GM18505 (cell line): ENCODE measurements around the gene MYB.

Experiments
- ATAC-seq: cut with Tn5 transposase; IDR thresholded peaks from one replicate; pipeline ENCODE4 v1.9.1; 2021; ENCODE audit not compliant: unreplicated experiment
- POLR2A ChIP-seq: IDR thresholded peaks from 4 replicates; pipeline ENCODE4 v1.6.1; 2011; ENCODE audit warnings: borderline replicate concordance; ENCODE audit not compliant: insufficient read depth, insufficient read length; ENCODE audit errors: extremely low read depth

MYB gene

DNA sequence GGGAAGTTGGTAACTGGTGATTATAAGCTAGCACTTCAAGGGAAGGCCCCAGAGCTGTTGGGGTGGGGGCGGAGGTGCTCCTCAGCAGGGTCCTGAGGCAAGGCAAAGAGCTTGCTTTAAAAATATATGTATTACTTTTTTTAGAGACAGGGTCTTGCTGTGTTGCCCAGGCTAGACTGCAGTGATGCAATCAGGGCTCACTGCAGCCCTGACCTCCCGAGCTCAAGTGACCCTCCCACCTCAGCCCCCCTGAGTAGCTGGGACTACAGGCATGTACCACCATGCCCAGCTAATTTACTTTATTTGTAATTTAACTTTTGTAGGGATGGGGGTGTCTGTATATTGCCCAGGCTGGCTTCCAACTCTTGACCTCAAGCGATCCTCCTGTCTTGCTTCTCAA lies 87.2 kb downstream of the MYB start:
- no peak for TF ChIP-seq POLR2A
- ATAC-seq, result no peak

- ATAC-seq, result no peak
- TF ChIP-seq POLR2A, result no peak
These were observed 87.6 kb downstream of the MYB start for GRCh38 chr6:135268740-135269139.
